Stimulated activated CD4-positive, alpha-beta T cell treated with anti-CD3 and anti-CD28 coated beads, TNF-alpha, amount 100 ng/mL, for 24 hours (primary cell): ENCODE measurements around the gene MZT1.

ENCODE experiments used
- DNase-seq, 3 experiments: peaks; one replicate each; pipeline ENCODE4 v3.0.0-alpha.2; 2020; ENCODE audit warnings: low read depth in 3 of 3

MZT1 gene

DNA sequence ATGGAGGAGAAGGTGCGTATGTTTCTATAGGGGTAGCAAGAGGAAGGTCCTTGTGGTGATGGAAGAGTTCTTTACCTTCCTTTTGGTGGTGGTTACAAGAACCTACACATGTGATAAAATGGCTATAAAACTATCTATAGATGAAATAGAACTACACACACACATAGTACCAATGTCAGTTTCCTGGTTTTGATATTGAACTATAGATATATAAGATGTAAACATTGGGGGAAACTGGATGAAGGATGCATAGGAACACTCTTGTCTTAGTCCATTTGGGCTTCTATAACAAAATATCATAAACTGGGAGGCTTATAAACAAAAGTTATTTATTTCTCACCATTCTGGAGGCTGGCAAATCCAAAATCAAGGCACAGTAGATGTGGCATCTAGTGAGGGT lies 47.1 kb downstream of the MZT1 start:
- DNase-seq = no peak

DNA sequence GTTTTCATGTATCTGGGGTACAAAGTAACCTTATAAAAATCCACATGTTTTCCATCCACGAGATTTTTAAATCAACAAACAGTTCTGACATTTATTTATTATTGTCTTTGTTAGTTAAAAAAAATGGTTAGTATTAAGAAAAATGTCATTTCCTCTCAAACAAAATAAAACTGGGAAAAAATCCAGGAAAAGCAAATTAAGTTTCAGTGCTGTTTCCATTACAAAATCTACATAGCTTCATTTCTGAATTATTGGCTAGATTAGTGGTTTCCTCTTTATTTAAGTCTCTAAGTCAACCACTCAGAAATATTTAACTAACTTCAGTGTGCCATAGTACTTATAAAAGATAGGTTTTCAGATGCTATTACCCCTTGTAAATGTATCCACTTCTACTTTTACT lies 49.1 kb downstream of the MZT1 start:
- no peak for DNase-seq

DNA sequence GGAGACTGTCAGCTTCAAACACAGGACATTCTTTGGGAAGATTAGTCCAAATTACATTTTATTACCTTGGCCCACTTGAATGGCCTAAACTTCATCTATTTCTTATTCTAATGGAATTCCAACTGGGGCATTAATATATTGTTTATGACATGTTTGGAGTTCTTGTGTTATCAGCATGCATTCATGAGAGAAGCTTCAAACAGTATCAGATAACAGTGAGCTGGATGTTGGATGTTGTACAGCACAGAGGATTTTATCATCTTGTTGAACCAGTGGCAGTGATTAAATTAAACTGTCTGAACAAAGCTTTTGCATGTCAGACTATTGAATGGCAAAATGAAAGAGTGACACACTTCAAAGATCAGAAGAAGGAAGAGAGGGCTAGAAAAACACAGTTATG lies 50.0 kb downstream of the MZT1 start:
- no peak for DNase-seq

DNA sequence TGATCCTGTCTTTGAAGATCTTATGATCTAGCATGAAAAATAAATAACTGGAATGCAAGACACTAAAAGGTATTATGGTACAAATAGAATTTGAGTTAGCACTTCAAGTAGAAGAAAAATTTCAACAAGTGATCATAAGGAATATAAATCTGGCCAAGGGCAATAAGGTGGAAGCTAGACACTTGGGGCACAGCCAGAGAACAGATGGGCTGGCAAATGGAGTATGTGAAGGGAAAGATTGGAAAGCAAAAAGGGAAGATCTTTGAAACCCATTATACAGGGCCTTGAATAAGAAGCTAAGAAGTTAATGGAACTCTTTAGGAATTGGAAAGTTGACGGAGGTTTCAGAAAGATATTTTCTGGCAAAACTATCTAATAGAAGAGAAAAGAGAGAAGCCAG lies 61.0 kb downstream of the MZT1 start:
- no peak for DNase-seq

DNA sequence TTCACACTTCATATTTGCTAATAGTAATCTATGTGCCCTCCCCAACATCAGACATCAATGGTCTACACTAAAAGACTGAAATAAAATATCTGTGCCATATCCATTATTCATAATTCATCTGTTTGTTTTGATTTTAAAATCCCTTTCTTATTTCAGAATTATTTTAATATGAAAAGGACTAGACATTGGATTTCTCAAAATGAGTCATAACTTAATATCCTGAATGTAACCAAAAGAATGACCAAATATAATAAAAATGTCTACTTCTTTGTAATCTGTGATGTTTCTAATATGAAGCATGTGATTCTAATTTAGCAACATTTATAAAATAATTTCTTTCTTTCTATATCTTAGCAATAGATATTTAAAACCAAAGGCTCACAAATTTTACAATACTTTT lies 64.9 kb downstream of the MZT1 start:
- no peak for DNase-seq
